ENCODE results near the gene TCFL5.
"Not testable (repeated sequence)": the region's sequence is repeated elsewhere in the genome, so short reads cannot be mapped to it uniquely, and the experiment has no call there.

Gene TCFL5

GRCh38 chr20:62852841-62853240 lies 8.8 kb downstream of the TCFL5 start:
- DNase-seq: no peak

- no peak for DNase-seq
Measured at GRCh38 chr20:62852196-62852595, 9.4 kb downstream of the TCFL5 start.

GRCh38 chr20:62850333-62850974 lies 11.2 kb downstream of the TCFL5 start:
- no peak for DNase-seq

GRCh38 chr20:62849431-62849830 lies 12.2 kb downstream of the TCFL5 start:
- DNase-seq: no peak

GRCh38 chr20:62848917-62849316 lies 12.7 kb downstream of the TCFL5 start:
- not testable (repeated sequence) for DNase-seq

- peak; percentile 86 for DNase-seq
Measured at GRCh38 chr20:62846166-62846890, 15.3 kb downstream of the TCFL5 start.

GRCh38 chr20:62845416-62846160 lies 16.0 kb downstream of the TCFL5 start:
- peak; percentile 40 for DNase-seq

- no peak for DNase-seq
Measured at GRCh38 chr20:62844182-62844581, 17.4 kb downstream of the TCFL5 start.

- no peak for DNase-seq
Measured at GRCh38 chr20:62843656-62844055, 18.0 kb downstream of the TCFL5 start.

GRCh38 chr20:62841705-62842212 lies 19.9 kb downstream of the TCFL5 start:
- no peak for DNase-seq

GRCh38 chr20:62840244-62841197 lies 21.1 kb downstream of the TCFL5 start:
- no peak for DNase-seq

GRCh38 chr20:62839816-62840215 lies 21.8 kb downstream of the TCFL5 start:
- DNase-seq: no peak

- no peak for DNase-seq
Measured at GRCh38 chr20:62839261-62839660, 22.4 kb downstream of the TCFL5 start.

GRCh38 chr20:62838128-62838891 lies 23.3 kb downstream of the TCFL5 start:
- peak; percentile 83 for DNase-seq

- DNase-seq: no peak
Measured at GRCh38 chr20:62837790-62838127, 23.9 kb downstream of the TCFL5 start.

- no peak for DNase-seq
Measured at GRCh38 chr20:62836967-62837490, 24.6 kb downstream of the TCFL5 start.

GRCh38 chr20:62835931-62836861 lies 25.4 kb downstream of the TCFL5 start:
- no peak for DNase-seq

GRCh38 chr20:62834967-62835730 lies 26.5 kb downstream of the TCFL5 start:
- no peak for DNase-seq

- DNase-seq: no peak
Measured at GRCh38 chr20:62832951-62833391, 28.7 kb downstream of the TCFL5 start.
